Cerebellar nuclear complex (tissue), 1 donor: Measurements from ENCODE around the gene PRR23E.

ENCODE experiments used
- DNase-seq, 2 experiments: peaks; one replicate each; lab custom pipeline; 2025; lab: John Stamatoyannopoulos, UW

Gene PRR23E

DNA sequence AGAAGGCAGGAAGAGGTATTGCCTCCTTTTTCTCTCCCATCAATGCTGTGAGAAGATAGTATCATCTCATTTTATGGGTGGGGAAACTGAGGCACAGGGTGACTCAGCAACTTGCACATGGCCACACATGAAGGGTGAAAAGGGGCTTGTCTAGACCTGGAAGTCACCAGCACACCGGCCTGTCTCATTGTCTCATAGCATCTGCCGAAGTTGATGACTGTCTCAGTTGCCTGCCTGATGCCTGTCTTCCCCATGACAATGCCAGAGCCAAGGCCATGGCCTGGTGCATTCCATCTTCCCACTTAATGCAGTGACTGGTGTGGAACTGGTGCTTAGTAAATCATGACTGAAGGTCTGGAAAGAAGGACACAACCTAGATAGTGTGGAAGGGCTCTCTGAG is 27.9 kb upstream of the PRR23E start:
- no peak for DNase-seq

DNA sequence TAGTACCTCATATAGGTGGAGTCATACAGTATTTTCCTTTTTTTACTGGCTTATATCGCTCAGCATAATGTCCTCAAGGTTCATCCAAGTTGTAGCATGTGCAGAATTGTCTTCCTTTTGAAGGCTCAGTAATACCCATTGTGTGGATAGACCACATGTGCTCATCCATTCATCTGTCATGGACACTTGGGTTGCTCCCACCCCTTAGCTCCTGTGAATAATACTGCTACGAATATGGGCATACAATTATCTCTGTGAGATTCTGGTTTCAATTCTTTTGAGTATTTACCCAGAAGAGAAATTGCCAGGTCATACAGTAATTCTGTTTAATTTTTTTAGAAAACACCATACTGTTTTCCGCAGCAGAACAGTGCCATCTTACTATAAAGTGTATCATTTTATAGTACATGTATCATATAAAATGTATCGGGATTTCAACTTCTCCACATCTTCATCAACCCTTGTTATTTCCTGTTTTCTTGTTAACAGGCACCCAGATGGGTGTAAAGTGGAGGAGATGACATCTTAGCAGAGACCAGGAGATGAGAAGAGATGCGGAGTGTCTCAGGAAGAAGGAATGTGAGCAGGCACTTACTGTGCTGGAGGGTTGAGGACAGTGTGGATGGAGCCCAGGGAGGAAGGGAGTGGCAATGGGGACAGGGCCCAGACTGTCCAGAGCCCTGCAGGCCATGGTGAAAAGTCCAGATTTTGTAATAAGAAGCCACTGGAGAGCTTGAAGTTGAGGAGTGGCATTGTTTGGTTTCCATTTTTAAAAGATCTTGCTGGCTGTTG is 27.0 kb upstream of the PRR23E start:
- no peak for DNase-seq

GRCh38 chr3:127166501-127167065 is 26.3 kb upstream of the PRR23E start:
- DNase-seq = no peak

GRCh38 chr3:127167315-127168043 is 25.5 kb upstream of the PRR23E start:
- DNase-seq = no peak

- peak; percentile 91 to 96 for DNase-seq
Observed at GRCh38 chr3:127168271-127168670, 24.7 kb upstream of the PRR23E start.

- DNase-seq = peak; percentile 38 to 45
Observed at GRCh38 chr3:127170814-127171213, 22.1 kb upstream of the PRR23E start.

DNA sequence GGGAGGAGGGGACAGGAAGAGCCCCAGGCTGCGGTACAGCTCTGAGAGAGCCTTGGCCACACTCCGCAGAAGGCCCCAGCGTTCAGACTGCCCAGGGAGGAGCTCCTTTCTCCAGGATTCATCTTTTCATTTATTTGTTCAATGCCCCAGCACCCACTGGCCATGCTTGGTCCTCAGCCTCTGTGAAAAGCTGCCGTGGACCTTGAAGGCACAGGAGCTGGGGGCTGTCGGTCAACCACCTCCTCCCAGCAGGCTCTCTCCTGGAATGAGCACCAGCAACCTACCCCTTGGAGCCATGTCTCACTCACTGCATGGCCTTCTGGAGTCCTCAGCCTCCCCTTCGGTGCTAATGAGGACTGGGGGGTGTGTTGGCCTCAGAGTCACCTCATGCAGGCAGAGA is 21.6 kb upstream of the PRR23E start:
- no peak for DNase-seq

GRCh38 chr3:127171721-127172120 is 21.2 kb upstream of the PRR23E start:
- no peak for DNase-seq

GRCh38 chr3:127172211-127172610 is 20.7 kb upstream of the PRR23E start:
- DNase-seq = no peak

- DNase-seq = no peak
Observed at GRCh38 chr3:127172781-127173515, 20.0 kb upstream of the PRR23E start.

DNA sequence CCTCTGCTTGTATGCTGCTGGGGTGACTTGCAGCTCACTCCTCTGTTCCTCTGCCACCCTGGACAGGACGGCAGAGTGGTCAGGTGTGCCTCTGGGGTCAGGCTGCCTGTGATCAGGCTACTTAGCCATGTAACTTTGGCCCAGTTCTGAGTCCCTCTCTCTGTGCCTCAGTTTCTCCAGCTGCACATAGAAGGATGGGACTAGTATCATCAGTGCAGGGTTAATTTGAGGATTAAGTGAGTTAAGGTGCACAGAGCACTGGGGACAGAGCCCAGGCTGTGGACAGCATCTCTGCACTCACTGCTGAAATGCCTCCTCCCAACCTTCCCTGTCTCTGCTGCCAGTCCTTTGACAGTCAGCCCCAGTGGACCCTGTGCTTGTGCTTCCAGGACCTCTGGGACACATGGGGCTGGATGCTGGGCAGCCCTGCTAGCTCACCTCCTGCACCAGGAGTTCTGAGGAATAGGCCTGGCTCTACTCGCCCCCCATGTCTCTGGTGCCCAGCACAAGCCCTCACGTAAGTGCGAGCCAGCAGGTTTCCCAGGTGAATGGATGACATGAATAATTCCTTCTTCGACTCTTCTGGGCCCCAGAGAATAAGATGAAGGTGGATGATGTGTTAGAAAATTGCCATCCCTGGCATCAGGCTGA is 19.3 kb upstream of the PRR23E start:
- no peak for DNase-seq

DNA sequence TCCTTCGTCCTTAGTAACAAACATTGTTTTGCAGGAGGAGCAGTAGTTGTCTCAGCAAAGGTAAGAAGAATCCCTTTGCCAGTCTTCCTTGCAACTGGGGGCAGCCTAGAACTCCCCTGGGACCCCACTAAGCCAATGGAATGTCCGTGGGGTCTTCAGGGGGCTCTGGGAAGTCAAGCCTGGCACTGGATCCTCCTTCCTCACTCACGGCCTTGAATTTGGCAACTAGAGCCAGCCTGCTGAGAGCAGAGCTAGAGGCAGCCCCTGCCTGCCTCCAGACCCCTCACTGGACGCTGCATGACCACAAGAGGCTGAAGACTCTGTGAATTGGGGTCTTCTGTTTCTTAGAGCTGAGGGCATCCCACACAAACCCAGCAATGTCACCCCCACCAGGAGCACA is 18.6 kb upstream of the PRR23E start:
- no peak for DNase-seq

DNA sequence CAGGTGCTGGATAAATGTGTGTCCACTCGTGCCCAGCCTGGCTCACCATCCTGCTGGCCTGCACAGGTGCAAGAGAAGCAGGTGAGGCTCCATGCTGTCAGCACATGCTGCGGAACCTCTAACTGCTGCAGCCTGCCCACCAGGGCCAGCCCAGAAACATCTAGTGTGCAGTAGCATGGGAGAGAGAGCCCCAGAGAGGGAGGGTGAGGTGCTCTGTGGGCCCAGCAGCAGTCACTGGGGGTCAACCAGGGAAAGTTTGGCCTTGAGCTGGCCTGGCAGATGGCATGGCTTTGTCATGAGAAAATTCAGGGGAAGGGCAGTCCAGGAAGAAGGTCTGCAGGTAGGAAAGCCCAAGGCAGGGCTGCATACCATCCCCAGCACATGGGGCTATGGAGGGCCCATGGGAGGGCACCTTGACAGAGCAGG is 18.2 kb upstream of the PRR23E start:
- DNase-seq = no peak

- DNase-seq = peak in 1 of 2 experiments; percentile 53
Observed at GRCh38 chr3:127175272-127175671, 17.7 kb upstream of the PRR23E start.

- no peak for DNase-seq
Observed at GRCh38 chr3:127177226-127177625, 15.7 kb upstream of the PRR23E start.

DNA sequence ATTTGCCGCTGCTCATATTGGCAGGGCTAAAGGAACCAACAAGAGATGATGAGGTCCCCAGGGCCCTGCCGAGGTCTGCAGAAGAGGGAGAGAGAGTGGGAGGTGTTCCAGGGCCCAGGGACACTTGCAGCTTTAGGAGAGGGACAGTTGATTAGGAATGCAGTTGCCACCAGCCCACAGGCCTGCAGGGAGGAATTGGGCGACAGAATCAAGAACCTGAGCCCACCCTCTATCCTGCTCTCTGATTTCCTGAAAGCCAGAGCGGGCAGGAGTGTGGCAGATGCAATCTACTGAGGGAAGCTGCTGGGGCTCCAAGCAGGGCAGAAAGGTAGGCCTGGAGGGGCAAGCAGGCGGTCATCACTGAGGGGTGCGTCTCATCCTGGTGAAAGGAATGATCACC is 12.1 kb upstream of the PRR23E start:
- no peak for DNase-seq

DNA sequence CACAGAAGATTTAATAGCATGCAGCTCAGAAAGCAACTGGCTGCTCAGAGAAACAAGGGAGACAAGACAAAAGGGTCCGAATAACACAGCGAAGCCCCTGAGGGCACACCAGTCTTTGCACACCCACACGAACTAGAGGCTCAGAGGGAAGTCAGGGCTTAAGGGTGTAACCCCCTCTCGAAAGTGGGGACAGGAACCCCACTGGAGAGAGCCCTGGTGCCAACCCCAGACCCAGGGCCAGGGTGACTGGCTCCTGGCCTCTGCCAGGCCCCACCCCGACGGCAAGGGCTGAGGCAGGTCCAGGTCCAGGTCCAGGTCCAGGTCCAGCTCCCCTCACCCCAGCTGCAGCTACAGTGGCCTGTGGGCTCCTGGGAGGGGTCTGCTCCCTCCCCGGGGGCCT is 10.5 kb upstream of the PRR23E start:
- DNase-seq = no peak

DNA sequence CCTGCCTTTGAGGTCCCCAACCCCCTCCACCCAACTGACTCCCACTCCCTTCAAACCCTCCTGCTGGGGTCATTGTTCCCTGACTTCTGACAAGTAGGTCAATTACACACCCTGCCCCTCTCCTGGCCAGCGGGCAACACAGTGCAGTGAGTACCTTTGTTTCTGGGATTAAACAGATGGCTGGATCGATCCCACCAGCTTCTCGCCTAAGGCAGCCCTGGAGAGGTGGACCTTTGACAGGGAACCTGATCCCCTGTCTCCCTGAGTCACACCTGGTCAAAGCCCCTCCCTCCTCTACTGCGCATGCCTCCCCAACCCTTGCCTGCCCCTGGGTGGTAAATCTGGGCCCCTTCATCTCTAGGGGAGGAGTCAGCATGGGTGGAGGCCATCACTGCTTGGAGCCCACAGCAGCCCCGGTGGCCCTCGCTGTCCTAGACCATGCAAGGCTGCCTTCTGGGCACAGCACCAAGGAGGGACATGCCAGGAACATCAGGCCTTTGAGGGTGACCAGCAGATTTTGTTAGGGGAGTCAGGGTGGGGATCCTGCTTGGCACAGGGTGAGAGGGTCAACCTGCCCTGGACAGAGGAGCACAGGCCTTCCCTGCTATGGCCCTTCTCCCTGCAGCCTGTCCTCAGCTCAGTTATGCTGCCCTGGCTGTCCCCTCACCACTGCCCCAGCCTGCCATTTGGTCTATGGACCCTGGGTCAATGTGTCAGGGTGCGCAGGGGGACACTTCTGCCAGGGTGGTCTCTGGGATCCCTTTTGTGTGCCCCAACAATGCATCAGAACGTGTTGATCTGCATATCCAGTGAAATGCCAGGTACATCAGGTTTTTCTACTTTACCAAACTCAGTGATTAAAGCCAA is 9.8 kb upstream of the PRR23E start:
- DNase-seq = no peak

- no peak for DNase-seq
Observed at GRCh38 chr3:127183931-127184869, 8.7 kb upstream of the PRR23E start.

- no peak for DNase-seq
Observed at GRCh38 chr3:127184870-127185216, 8.1 kb upstream of the PRR23E start.
